Neural progenitor cell (in vitro differentiated cells): ENCODE data around the gene TREM1. TPM values are rescaled to one million over a fixed set of nuclear protein-coding genes. Genes with fewer than 3 reads are reported as not detected.

Experiments used
- DNase-seq: peaks from one replicate; pipeline ENCODE4 v3.0.0-alpha.2; 2016; ENCODE audit warnings: low spot score
- H2AFZ ChIP-seq: fragments of 200-600 bp; sonication (generic); replicated peaks from 2 replicates; pipeline ENCODE4 v1.6.1; 2016; ENCODE audit warnings: antibody characterized with exemption
- H3F3A ChIP-seq: fragments of 200-600 bp; sonication (generic); 2 replicates; pipeline ENCODE4 v1.6.1; 2016; ENCODE audit warnings: antibody characterized with exemption, low read depth
- H3K27ac ChIP-seq: fragments of 200-600 bp; sonication (generic); 2 replicates; pipeline ENCODE4 v1.5.1; 2016; ENCODE audit warnings: mild to moderate bottlenecking
- H3K27me3 ChIP-seq: fragments of 200-600 bp; sonication (generic); 2 replicates; pipeline ENCODE4 v1.6.1; 2016; ENCODE audit warnings: mild to moderate bottlenecking, moderate library complexity
- H3K36me3 ChIP-seq: fragments of 200-600 bp; sonication (generic); 2 replicates; pipeline ENCODE4 v1.5.1; 2016
- H3K4me1 ChIP-seq: fragments of 200-600 bp; sonication (generic); 2 replicates; pipeline ENCODE4 v1.6.1; 2016; ENCODE audit warnings: mixed run types
- H3K4me2 ChIP-seq: fragments of 200-600 bp; sonication (generic); 2 replicates; pipeline ENCODE4 v1.6.1; 2016
- H3K4me3 ChIP-seq: fragments of 200-600 bp; sonication (generic); 2 replicates; pipeline ENCODE4 v1.5.1; 2016
- H3K79me2 ChIP-seq: fragments of 200-600 bp; sonication (generic); 2 replicates; pipeline ENCODE4 v1.6.1; 2016; ENCODE audit warnings: low read depth
- H3K9ac ChIP-seq: fragments of 200-600 bp; sonication (generic); 2 replicates; pipeline ENCODE4 v1.6.1; 2016
- H3K9me3 ChIP-seq: fragments of 200-600 bp; sonication (generic); 2 replicates; pipeline ENCODE4 v1.5.1; 2016; ENCODE audit warnings: low read depth
- H4K20me1 ChIP-seq: fragments of 200-600 bp; sonication (generic); 2 replicates; pipeline ENCODE4 v1.6.1; 2016; ENCODE audit warnings: low read depth
- H3K27ac Mint-ChIP-seq: 3 replicates; pipeline ENCODE4 v1.8.0; 2021; ENCODE audit warnings: mixed read lengths
- H3K27me3 Mint-ChIP-seq: 2 replicates; pipeline ENCODE4 v1.8.0; 2022; ENCODE audit warnings: low read depth, mild to moderate bottlenecking, inconsistent platforms, moderate library complexity, mixed read lengths; ENCODE audit not compliant: insufficient read depth
- H3K36me3 Mint-ChIP-seq: 3 replicates; pipeline ENCODE4 v1.8.0; 2021; ENCODE audit warnings: mixed read lengths
- H3K4me1 Mint-ChIP-seq: 3 replicates; pipeline ENCODE4 v1.8.0; 2021; ENCODE audit warnings: mixed read lengths
- H3K4me3 Mint-ChIP-seq: 3 replicates; pipeline ENCODE4 v1.8.0; 2021; ENCODE audit warnings: mild to moderate bottlenecking, moderate library complexity, mixed read lengths
- H3K9me3 Mint-ChIP-seq: 3 replicates; pipeline ENCODE4 v1.8.0; 2020; ENCODE audit warnings: mixed read lengths
- CTCF ChIP-seq: fragments of 200-600 bp; sonication (generic); IDR thresholded peaks from 2 replicates; pipeline ENCODE4 v1.5.1; 2017; ENCODE audit warnings: antibody characterized with exemption, mild to moderate bottlenecking
- EZH2 ChIP-seq: fragments of 200-600 bp; sonication (generic); IDR thresholded peaks from 2 replicates; pipeline ENCODE4 v1.6.1; 2017; ENCODE audit warnings: antibody characterized with exemption, mild to moderate bottlenecking, moderate library complexity
- EZH2phosphoT487 ChIP-seq: fragments of 200-600 bp; sonication (generic); IDR thresholded peaks from 2 replicates; pipeline ENCODE4 v1.6.1; 2017; ENCODE audit warnings: antibody characterized with exemption
- total RNA-seq: library from RNA; depleted of rRNA; stranded (reverse); fragments of >200 nt; gene quantifications from 2 replicates; pipeline ENCODE4 v1.2.3, GENCODE V29; 2015; ENCODE audit warnings: low replicate concordance

Gene TREM1
- total RNA-seq, 1 donor from 2014 or later: not detected

DNA sequence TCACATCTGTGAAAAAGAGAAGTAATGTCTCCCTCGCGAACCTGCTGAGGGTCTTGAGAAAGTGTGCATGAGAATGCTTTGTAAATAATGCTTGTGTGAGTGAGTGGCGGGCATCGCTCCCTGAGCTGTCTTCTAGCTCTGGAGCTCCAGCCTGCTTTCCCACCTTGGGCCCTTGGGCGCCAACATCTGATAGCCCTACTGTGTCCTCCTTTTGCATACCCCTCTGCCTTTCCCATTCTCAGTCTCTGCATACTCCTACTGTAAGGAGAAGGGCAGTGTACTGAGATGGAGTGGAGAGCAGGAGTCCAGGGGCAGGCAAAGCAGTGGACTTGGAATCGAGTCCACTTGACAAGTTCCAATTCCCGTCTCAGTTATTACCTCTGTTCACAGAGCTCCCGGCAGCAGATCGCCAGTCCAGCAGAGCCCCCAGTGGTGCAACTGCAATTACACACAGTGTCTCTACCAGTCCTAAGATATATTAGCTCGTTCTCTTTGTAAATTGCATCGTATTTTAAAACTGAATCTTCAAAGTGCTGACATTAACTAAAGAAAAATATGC is 48.1 kb upstream of the TREM1 start:
- peaks cover 20% of the 10 kb centered on the region for H3K27me3 Mint-ChIP-seq
- Histone ChIP-seq H4K20me1 (no peaks in the 10 kb centered on the region), H3K36me3 (no peaks in the 10 kb centered on the region), H3K4me2 (no peak overlapping the region), H3K4me3 (no peak overlapping the region), H3F3A (no peaks in the 10 kb centered on the region), H3K27me3 (peaks cover 9% of the 10 kb centered on the region), H3K79me2 (no peaks in the 10 kb centered on the region), H3K4me1 (no peaks in the 10 kb centered on the region), H3K9me3 (no peaks in the 10 kb centered on the region), H3K27ac (no peak overlapping the region), H3K9ac (no peak overlapping the region), H2AFZ (no peak overlapping the region)
- peak; percentile 35 for TF ChIP-seq CTCF
- no peak for TF ChIP-seq EZH2phosphoT487
- no peak for TF ChIP-seq EZH2
- H3K9me3 Mint-ChIP-seq: no peaks in the 10 kb centered on the region
- peaks cover 9% of the 10 kb centered on the region for H3K4me1 Mint-ChIP-seq
- peak overlapping the region; percentile 14 for H3K27ac Mint-ChIP-seq
- no peak overlapping the region for H3K4me3 Mint-ChIP-seq
- no peak for DNase-seq
- no peaks in the 10 kb centered on the region for H3K36me3 Mint-ChIP-seq

DNA sequence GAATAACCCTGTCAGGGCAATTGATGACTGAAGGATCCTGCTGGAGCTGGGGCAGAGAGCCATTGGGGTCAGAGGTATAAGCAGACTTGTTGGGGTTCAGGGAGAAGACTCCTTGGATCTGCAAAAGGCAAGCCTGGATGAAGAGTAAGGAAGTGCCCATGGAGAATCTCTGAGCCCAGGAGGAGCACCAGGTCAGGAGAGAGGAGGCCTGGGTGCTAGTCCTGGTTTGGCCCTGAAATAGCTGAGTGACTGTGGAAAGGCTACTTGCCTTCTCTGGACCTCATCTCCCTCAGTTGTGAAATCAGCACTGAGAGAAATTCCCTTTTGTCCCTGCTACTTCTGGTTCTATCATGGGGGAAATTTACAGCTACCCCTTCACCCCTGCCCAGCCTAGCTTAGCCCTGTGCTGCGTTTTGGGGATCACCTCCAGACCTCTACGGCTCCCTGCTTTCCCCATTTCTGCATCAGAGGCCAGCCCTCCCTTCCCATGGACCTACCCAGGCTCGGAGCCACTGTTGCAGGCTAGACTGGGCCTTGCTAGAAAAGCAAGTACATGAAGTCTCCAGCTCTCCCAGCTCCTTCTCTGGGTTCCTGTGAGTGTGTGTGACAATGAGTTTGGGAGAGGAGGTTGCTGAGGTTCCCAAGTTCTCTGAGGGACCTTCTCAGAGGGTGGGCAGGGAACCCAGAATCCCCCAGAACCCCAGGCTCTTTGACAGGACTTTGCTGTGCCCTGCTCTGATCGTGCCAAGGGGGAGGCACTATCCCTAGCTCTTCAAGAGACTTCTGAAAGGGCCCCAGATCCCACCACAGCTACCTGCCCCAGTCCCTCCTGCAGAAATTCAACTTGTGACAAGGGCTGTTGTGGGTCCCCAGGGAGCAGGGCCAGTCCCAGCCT is 46.6 kb upstream of the TREM1 start:
- Mint-ChIP-seq H3K27ac (no peak overlapping the region), H3K36me3 (no peaks in the 10 kb centered on the region), H3K4me1 (peaks cover 9% of the 10 kb centered on the region), H3K27me3 (peaks cover 17% of the 10 kb centered on the region), H3K4me3 (no peak overlapping the region), H3K9me3 (no peaks in the 10 kb centered on the region)
- no peaks in the 10 kb centered on the region for H3F3A ChIP-seq
- TF ChIP-seq EZH2phosphoT487 (no peak), CTCF (no peak), EZH2 (no peak)
- DNase-seq: no peak
- H3K79me2 ChIP-seq: no peaks in the 10 kb centered on the region
- no peak overlapping the region for H3K27ac ChIP-seq
- H4K20me1 ChIP-seq: no peaks in the 10 kb centered on the region
- no peak overlapping the region for H3K4me3 ChIP-seq
- H3K9ac ChIP-seq: no peak overlapping the region
- H2AFZ ChIP-seq: no peak overlapping the region
- no peak overlapping the region for H3K4me2 ChIP-seq
- H3K4me1 ChIP-seq: no peaks in the 10 kb centered on the region
- no peaks in the 10 kb centered on the region for H3K9me3 ChIP-seq
- H3K36me3 ChIP-seq: no peaks in the 10 kb centered on the region
- peaks cover 9% of the 10 kb centered on the region for H3K27me3 ChIP-seq

DNA sequence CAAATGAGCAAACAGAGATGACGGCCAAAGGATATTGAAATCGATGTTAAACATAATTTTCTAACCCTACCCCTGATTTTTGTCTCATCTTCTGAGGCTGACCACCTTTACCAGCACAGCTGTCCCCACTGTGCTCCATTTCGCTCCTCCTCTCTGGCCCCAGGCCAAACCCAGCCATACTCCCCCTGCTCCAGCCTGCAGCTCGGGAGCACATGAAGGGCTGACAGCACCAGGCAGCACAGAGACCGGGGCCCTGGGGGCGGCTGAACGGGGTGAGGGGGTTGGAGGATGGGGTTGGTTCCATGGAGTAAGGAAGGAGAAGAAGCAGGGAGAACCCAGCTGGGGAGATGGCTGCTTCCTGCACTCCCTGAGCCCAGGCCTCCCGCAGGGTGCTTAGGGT is 45.8 kb upstream of the TREM1 start:
- H4K20me1 ChIP-seq: no peaks in the 10 kb centered on the region
- DNase-seq: no peak
- no peaks in the 10 kb centered on the region for H3K9me3 Mint-ChIP-seq
- no peak overlapping the region for H3K4me2 ChIP-seq
- TF ChIP-seq CTCF: no peak
- H3K4me1 Mint-ChIP-seq: peaks cover 9% of the 10 kb centered on the region
- no peaks in the 10 kb centered on the region for H3F3A ChIP-seq
- no peaks in the 10 kb centered on the region for H3K4me1 ChIP-seq
- H3K27ac ChIP-seq: no peak overlapping the region
- no peaks in the 10 kb centered on the region for H3K36me3 Mint-ChIP-seq
- no peaks in the 10 kb centered on the region for H3K36me3 ChIP-seq
- no peak overlapping the region for H3K27ac Mint-ChIP-seq
- no peak overlapping the region for H2AFZ ChIP-seq
- no peak overlapping the region for H3K4me3 Mint-ChIP-seq
- no peak overlapping the region for H3K4me3 ChIP-seq
- peaks cover 17% of the 10 kb centered on the region for H3K27me3 Mint-ChIP-seq
- no peak overlapping the region for H3K9ac ChIP-seq
- no peaks in the 10 kb centered on the region for H3K79me2 ChIP-seq
- no peaks in the 10 kb centered on the region for H3K9me3 ChIP-seq
- H3K27me3 ChIP-seq: peaks cover under 1% of the 10 kb centered on the region
